Measurements from ENCODE around the gene CAMTA1.

Gene CAMTA1

DNA sequence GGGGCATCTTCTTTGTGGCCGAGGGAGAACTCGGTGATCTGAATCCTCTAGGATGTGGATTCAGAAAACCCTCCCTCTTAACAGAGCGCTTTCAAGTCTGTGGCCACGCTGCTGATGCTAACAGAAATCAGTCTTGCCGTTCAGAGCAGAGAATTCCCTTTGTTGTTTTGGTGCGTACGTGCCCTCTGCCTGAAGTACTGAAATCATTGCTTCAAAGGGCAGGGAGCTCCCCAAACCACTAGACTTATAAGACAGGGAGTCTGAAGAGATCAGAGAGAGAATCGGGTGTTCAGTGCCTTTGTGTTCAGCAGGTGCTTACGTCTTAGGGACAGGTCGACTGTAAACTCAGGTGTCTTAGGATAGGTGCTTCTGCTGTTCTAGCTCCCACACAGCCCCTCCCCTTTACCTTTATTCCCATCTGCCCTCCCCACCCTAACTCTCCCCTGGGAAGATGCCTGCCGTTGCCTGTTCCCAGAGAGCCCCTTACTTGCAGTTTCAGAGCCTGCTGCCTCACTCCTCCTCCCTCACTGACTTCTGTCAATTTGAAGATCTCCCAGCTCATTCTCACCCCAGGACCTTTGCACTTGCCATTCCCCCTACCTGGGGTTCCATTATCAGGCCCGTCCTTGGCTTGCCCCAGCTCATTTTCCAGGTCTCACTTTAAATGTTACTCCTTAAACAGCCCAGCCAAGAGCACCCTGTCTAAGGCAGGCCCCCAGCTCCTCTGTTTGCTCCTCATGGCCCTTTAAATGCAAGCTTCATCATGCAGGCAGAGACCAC lies 143.0 kb downstream of the CAMTA1 start:
- no peak for DNase-seq (ENCODE audit: low spot score)

GRCh38 chr1:6930732-6931300 lies 145.6 kb downstream of the CAMTA1 start:
- DNase-seq (ENCODE audit: low spot score), result no peak

DNA sequence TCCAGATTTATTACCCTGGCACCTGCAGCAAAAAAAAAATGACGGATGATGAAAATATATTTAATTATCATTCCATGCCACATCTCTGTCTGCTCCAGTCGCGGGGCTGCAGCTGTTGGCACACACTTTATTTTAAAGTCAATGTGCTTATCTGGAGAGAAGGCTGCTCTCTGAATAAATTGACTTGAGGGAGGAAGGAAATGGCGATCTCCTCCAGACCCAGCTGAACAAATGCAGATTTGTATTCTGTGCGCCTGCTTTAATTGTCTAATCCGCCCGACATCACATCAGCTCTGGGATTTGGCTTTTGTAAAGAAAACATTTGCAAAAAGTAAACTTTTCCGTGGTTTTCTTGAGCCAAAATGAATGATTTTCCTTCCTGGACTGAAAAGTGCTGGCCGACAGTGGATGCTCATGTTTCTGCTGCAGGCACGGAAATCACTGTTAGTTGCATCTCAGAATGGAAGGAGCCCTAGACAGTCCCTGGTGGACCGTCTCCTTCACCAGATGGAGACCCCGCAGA lies 150.2 kb downstream of the CAMTA1 start:
- no peak for DNase-seq (ENCODE audit: low spot score)

- DNase-seq (ENCODE audit: low spot score), result no peak
These were observed 150.8 kb downstream of the CAMTA1 start for GRCh38 chr1:6935911-6936690.

DNA sequence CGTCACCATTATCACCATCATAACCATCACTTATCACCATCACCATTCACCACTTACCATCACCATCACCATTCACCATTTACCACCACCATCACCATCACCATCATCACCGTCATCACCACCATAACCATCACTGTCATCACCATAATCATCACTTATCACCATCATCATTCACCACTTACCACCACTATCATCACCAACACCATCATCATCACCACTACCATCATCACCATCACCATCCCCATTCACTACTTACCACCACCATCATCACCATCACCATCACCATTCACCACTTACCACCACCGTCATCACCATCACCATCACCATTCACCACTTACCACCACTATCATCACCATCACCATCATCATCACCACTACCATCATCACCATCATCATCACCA lies 151.8 kb downstream of the CAMTA1 start:
- no peak for DNase-seq (ENCODE audit: low spot score)

GRCh38 chr1:6939363-6939762 lies 154.1 kb downstream of the CAMTA1 start:
- no peak for DNase-seq (ENCODE audit: low spot score)

DNA sequence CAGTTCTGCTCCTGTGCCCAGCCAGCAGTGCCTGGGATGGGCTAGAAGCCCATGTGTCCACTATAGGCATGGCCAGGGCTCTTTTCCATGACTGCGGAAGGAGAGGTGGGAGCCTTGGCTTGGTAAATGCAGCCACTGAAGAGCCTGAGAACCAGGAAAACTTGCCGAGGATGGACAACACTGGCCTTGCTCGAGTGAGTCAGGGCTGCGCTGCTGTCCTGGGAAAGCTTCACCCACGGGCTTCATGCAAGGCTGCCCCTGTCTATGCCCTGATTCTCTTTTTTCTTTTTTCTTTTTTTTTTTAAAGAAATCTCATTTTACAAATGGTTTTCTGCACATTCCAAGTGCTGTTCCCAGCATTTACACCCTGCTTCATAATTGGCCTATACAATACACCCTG lies 156.5 kb downstream of the CAMTA1 start:
- no peak for DNase-seq (ENCODE audit: low spot score)

DNA sequence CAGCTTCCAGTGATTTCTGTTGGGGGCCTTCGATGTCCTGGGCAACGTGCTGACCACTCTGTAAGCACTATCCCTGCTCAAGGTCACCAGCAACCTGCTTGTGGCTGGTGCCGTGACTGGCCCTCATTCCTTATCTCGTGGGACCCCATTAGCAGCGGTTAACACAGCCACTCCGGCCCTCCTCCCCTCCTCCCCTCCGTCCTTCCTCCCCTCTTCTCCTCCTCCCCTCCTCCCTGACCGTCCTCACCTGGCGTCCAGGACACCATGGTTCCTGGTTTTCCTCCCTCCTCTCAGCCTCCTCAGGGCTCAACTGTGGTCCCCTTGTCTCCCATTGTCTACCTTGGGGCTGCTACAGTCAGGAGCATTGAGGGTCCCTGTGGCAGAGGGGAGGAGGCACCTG lies 157.7 kb downstream of the CAMTA1 start:
- no peak for DNase-seq (ENCODE audit: low spot score)

DNA sequence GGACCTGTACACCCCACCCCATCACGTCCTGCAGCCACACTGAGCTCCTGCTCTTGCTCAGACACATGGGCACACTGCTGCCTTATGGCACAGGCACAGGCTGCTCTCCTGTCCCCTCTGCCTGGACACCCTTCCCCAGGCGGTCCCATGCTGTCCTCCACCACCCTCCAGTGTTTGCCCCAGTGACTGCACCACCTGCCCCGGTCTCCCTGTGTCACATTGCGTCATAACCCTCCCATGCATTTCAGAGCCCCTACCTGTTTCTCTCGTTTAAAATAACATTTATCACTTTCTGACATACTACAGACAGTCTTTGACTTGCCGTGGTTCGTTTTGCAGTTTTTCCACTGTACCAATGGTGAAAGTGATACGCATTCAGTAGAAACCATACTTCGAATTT lies 159.2 kb downstream of the CAMTA1 start:
- no peak for DNase-seq (ENCODE audit: low spot score)

- DNase-seq (ENCODE audit: low spot score), result no peak
These were observed 162.7 kb downstream of the CAMTA1 start for GRCh38 chr1:6947952-6948351.

- no peak for DNase-seq (ENCODE audit: low spot score)
These were observed 163.2 kb downstream of the CAMTA1 start for GRCh38 chr1:6948416-6948815.

DNA sequence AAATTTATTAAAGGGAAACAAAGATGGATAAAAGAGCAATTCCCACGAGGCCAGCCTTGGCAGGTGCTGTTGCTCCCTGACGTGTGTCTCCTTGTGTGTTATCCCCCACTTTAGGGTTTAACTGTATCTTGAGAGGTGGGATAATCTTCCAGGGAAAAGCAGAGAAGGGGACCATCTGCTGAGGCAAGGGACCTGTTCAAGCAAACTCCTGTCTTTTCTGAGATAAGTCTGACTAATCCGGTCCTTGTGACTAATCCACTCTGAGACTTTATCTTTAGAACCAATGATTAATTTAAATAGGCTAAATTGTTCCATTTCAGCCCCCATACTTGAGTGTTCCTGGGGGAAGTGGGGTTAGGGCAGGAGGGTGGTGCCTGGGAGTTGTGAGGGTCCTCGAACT lies 163.6 kb downstream of the CAMTA1 start:
- DNase-seq (ENCODE audit: low spot score), result peak; percentile 9

- no peak for DNase-seq (ENCODE audit: low spot score)
These were observed 164.9 kb downstream of the CAMTA1 start for GRCh38 chr1:6950001-6950765.

GRCh38 chr1:6951536-6951935 lies 166.3 kb downstream of the CAMTA1 start:
- no peak for DNase-seq (ENCODE audit: low spot score)

DNA sequence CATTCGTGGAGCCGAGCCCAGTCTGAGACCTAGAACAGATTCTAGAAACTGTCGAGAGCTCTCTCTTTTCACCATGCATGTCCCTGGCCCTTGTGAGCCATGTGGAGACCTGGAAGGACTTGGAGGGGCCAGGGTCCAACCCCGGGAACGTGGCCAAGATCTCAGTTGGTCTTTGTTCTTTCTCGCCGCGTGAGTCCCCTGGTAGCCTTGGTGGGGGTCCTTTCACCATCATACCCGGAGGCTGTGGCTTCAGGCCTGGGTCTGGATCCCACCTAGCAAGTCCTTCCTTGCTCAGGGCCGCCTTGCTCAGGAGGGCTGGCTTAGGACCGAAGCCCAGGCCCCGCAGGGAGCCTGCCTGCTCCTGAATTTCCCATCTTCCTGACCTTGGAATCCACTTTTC lies 168.0 kb downstream of the CAMTA1 start:
- DNase-seq (ENCODE audit: low spot score), result no peak

- no peak for DNase-seq (ENCODE audit: low spot score)
These were observed 168.7 kb downstream of the CAMTA1 start for GRCh38 chr1:6953907-6954364.

- DNase-seq (ENCODE audit: low spot score), result no peak
These were observed 169.3 kb downstream of the CAMTA1 start for GRCh38 chr1:6954591-6954990.

DNA sequence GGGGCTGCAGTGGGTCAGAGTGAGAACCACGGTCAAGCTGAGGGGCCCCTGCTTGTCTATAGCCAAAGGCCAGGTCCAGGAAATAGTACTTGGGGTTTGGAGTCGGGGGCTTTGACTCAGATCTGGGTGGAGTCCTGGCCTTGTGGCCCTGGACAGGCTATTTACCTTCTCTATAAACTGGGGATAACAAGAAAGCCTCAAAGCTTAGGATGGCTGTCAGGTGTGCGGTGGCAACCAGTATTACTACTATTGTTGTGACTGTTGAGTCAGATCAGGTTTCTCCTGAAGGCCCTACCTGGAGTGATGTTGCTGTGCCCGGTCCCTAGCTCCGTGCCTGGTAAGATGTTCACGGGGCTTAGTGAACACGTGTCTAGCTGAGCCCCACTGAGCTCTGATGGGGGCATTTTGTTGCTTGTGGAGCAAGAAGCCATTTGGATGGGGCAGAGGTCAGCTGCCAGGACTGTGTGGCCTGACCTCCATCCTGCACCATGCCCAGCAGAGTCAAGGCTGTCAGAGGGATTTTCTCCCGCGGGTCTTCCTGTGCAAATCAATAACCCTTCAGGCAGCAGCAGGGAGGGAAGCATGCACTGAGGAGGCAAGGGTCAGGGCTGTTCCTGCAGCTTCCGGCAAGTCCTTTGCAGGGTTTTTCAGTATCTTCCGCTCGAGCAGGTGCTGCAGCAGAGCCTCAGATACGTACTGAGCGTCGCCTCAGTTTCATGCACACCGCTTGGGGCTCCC lies 170.3 kb downstream of the CAMTA1 start:
- DNase-seq (ENCODE audit: low spot score), result no peak

GRCh38 chr1:6956488-6957159 lies 171.4 kb downstream of the CAMTA1 start:
- DNase-seq (ENCODE audit: low spot score), result peak; percentile 14

GRCh38 chr1:6957341-6957740 lies 172.1 kb downstream of the CAMTA1 start:
- no peak for DNase-seq (ENCODE audit: low spot score)

Data from RKO (cell line).